ENCODE results near the gene USP17L30.
A peak's percentile ranks its signal among the peaks of the same experiment; 100 is the strongest.
"Not testable (repeated sequence)": the region's sequence is repeated elsewhere in the genome, so short reads cannot be mapped to it uniquely, and the experiment has no call there.

USP17L30 gene
- 0 reads per million in 2 donors for total RNA-seq

- not testable (repeated sequence) for DNase-seq
These were observed at the start of gene USP17L30 for GRCh38 chr4:9362829-9363228. Gene USP17L30 (plus strand): TSS chr4:9363129. CDS start chr4:9363129, 0 bp downstream.

- not testable (repeated sequence) for DNase-seq
These were observed 38.7 kb upstream of the USP17L30 start for GRCh38 chr4:9324191-9324590.

- not testable (repeated sequence) for DNase-seq
These were observed 38.1 kb upstream of the USP17L30 start, which contains the start of gene USP17L24 for GRCh38 chr4:9324865-9325264. Gene USP17L24 (plus strand): TSS chr4:9325165. CDS start chr4:9325165, 0 bp downstream.

- not testable (repeated sequence) for DNase-seq
These were observed 33.3 kb upstream of the USP17L30 start, which contains the start of gene USP17L25 for GRCh38 chr4:9329611-9330010. Gene USP17L25 (plus strand): TSS chr4:9329911. CDS start chr4:9329911, 0 bp downstream.

- not testable (repeated sequence) for DNase-seq
These were observed 28.6 kb upstream of the USP17L30 start, which contains the start of gene USP17L26 for GRCh38 chr4:9334358-9334757. Gene USP17L26 (plus strand): TSS chr4:9334658. CDS start chr4:9334658, 0 bp downstream.

GRCh38 chr4:9339103-9339502 is 23.8 kb upstream of the USP17L30 start, which contains the start of gene USP17L5:
Gene USP17L5 (plus strand): TSS chr4:9339403. CDS start chr4:9339403, 0 bp downstream.
- DNase-seq, result not testable (repeated sequence)

- DNase-seq, result not testable (repeated sequence)
These were observed 19.1 kb upstream of the USP17L30 start, which contains the start of gene USP17L27 for GRCh38 chr4:9343848-9344247. Gene USP17L27 (plus strand): TSS chr4:9344148. CDS start chr4:9344148, 0 bp downstream.

- DNase-seq, result not testable (repeated sequence)
These were observed 14.3 kb upstream of the USP17L30 start, which contains the start of gene USP17L28 for GRCh38 chr4:9348593-9348992. Gene USP17L28 (plus strand): TSS chr4:9348893. CDS start chr4:9348893, 0 bp downstream.

GRCh38 chr4:9350866-9351265 is 12.1 kb upstream of the USP17L30 start:
- DNase-seq, result not testable (repeated sequence)

GRCh38 chr4:9353338-9353737 is 9.6 kb upstream of the USP17L30 start, which contains the start of gene USP17L29:
Gene USP17L29 (plus strand): TSS chr4:9353638. CDS start chr4:9353638, 0 bp downstream.
- not testable (repeated sequence) for DNase-seq

- DNase-seq, result not testable (repeated sequence)
These were observed 17.0 kb downstream of the USP17L30 start for GRCh38 chr4:9379881-9380280.

- peak; percentile 20 for DNase-seq
These were observed 18.1 kb downstream of the USP17L30 start for GRCh38 chr4:9381012-9381534.

- DNase-seq, result no peak
These were observed 21.2 kb downstream of the USP17L30 start for GRCh38 chr4:9384126-9384525.

- not testable (repeated sequence) for DNase-seq
These were observed 26.1 kb downstream of the USP17L30 start for GRCh38 chr4:9389001-9389400.

- DNase-seq, result not testable (repeated sequence)
These were observed 42.8 kb downstream of the USP17L30 start for GRCh38 chr4:9405774-9406173.

- DNase-seq, result not testable (repeated sequence)
These were observed 43.6 kb downstream of the USP17L30 start for GRCh38 chr4:9406491-9406890.

- no peak for DNase-seq
These were observed 46.9 kb downstream of the USP17L30 start for GRCh38 chr4:9409793-9410192.

Data from activated gamma-delta T cell (primary cell).